WI38 (cell line): ENCODE results near the gene ZNF335.
"Not testable (repeated sequence)": the region's sequence is repeated elsewhere in the genome, so short reads cannot be mapped to it uniquely, and the experiment has no call there.

Experiments
- H3K4me3 ChIP-seq: 2 replicates; pipeline ENCODE4 v1.5.1; 2011; ENCODE audit warnings: low read depth, mild to moderate bottlenecking, control low read depth, low read length
- TF ChIP-seq, protein P1 (sequence below): IDR thresholded peaks from 2 replicates; pipeline ENCODE4 v1.5.1; 2012; ENCODE audit warnings: low read depth, mild to moderate bottlenecking, control low read depth, low read length

Gene ZNF335

DNA sequence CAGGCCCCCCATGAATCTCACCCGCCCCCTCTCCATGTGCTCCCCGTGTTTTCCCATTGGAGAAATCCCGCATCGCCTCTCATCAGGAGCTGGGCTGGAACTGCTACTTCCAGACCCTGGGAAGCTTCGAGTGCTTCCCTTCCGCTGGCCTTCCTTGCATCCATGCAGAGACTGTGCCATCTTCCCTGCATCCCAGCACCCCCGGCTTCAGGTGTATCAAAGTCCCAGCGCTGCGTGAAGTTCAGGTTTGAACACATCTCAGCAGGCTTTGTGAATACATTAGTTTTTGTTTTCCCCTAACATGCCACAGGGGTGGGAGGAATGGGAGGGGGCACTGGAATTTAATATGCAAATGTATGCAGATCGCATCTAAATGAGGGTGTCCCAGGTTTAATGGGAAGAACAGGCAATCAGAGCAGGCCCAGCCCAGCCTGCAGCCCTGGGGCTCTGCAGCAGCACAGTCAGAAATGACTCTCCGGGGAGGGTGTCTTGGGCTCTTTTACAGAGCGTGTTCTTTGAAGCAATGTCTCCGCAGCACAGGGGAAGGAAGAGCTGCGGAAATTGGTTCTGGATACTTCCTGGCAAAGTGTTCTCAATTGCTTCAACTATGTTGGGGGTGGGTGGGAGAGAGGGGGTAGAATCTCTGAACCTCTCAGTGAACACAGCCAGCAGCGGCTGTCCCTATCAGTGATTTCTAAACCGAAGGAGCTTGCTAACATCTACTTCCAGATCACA, 28.4 kb upstream of the ZNF335 start:
- no peak overlapping the region for H3K4me3 ChIP-seq
- TF ChIP-seq, protein P1, sequence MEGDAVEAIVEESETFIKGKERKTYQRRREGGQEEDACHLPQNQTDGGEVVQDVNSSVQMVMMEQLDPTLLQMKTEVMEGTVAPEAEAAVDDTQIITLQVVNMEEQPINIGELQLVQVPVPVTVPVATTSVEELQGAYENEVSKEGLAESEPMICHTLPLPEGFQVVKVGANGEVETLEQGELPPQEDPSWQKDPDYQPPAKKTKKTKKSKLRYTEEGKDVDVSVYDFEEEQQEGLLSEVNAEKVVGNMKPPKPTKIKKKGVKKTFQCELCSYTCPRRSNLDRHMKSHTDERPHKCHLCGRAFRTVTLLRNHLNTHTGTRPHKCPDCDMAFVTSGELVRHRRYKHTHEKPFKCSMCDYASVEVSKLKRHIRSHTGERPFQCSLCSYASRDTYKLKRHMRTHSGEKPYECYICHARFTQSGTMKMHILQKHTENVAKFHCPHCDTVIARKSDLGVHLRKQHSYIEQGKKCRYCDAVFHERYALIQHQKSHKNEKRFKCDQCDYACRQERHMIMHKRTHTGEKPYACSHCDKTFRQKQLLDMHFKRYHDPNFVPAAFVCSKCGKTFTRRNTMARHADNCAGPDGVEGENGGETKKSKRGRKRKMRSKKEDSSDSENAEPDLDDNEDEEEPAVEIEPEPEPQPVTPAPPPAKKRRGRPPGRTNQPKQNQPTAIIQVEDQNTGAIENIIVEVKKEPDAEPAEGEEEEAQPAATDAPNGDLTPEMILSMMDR: no peak

DNA sequence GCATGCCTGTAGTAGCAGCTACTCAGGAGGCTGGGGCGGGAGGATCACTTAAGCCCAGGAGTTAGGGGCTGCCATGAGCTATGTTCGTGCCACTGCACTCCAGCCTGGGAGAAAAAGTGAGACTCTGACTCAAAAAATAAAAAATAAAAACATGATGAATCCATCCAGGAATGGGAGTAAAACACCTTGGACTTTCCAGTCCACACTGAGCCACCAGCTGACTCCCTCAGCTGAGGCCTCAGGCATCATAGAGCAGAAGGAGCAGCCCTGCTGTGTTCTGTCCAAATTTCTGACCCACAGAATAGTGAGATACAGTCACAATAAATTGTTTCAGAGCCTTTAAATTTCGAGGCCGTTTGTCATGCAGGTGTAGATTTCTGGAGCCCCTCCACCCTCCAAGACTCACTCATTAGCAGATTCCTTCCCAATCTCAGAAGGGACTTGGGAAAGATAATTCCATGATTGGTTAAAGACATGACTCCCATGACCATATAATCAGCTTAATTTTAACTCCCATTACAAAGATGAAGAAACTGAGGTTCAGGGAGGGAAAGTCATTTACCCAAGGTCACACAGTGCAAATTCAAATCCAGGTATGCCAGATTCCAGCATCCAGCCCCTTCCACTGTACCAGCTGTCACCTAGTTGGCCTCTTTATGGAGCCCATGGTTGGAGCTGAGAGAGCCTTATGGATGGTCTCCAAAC, 27.7 kb upstream of the ZNF335 start:
- TF ChIP-seq, protein P1: no peak
- H3K4me3 ChIP-seq: no peak overlapping the region

DNA sequence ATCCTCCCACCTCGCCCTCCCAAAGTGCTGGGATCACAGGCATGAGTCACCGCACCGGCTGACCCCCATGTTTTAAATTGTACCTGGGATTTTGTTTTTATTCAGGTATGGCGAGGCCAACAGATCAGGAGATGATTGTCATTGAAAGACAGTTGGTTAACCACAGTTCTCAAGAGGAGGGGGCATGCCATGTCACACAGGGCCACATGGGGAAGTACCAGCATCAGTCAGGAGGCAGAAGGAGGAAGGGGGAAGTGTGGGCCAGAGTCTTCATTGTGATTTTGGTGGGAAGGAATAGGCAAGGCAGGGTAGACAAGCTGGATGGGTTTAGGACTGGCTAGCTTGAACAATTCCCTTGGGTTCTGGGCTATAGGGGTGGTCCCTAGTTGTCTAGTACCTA, 26.8 kb upstream of the ZNF335 start:
- TF ChIP-seq, protein P1: no peak

DNA sequence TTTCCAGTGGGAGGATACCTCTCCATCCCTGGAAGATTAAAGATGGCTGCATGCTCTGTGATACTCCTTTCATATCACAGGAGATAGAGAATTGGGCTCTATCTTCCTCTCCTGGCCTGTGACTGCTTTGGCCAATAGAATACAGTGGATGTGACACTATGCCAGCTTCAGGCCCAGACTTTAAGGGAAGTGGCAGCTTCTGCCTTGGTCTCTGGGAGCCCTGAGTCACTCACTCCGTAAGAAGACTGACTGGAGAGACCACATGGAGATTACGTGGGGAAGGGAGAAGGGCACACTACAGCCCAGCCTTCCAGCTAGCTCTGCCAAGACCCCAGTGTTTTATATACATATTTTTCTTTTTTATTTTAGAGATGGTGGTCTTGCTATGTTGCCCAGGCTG, 26.3 kb upstream of the ZNF335 start:
- no peak overlapping the region for H3K4me3 ChIP-seq
- TF ChIP-seq, protein P1: no peak

More for the DNA sequence above, 26.8 kb upstream of the ZNF335 start:
- H3K4me3 ChIP-seq: no peak overlapping the region

DNA sequence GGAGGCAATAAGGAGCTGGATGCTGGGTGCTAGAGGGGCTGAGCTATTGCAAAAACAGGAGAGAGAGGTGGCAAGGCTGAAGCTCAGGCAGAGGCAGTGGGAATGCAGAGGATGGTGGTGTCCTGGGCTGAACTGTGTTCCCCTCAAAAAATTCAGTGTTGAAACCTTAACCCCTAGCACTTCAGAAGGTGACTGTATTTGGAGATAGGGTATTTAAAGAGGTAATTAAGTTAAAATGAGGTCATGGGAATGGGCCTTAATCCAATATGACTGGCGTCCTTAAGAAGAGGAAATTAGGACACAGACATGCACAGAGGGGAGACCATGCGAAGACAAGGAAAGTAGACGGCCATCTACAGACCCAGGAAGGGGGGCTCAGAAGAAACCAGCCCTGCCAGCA, 25.2 kb upstream of the ZNF335 start:
- TF ChIP-seq, protein P1: no peak
- H3K4me3 ChIP-seq: no peak overlapping the region

DNA sequence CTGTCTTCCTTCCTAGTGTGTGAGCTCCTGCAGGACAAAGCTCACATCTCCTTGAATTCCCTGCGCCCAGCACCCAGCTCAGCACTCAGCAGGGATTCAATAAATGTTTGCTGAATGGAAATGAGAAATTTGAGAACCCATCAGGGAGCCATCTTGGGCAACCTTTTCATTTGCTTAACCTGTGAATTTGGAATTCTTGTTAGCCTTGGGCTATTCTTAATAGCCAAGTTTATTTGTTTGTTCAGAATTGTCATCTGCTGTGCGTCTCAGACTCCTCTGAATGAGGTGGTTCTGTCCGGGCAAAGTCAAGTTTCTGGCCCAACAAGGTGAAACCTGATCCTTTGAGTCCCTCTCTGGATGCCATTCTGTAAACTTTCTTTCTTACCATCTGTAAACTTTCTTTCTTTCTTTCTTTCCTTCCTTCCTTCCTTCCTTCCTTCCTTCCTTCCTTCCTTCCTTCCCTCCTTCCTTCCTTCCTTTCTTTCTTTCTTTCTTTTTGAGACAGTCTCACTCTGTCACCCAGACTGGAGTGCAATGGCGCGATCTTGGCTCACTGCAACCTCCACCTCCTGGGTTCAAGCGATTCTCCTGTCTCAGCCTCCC, 23.6 kb upstream of the ZNF335 start:
- H3K4me3 ChIP-seq: not testable (repeated sequence)

DNA sequence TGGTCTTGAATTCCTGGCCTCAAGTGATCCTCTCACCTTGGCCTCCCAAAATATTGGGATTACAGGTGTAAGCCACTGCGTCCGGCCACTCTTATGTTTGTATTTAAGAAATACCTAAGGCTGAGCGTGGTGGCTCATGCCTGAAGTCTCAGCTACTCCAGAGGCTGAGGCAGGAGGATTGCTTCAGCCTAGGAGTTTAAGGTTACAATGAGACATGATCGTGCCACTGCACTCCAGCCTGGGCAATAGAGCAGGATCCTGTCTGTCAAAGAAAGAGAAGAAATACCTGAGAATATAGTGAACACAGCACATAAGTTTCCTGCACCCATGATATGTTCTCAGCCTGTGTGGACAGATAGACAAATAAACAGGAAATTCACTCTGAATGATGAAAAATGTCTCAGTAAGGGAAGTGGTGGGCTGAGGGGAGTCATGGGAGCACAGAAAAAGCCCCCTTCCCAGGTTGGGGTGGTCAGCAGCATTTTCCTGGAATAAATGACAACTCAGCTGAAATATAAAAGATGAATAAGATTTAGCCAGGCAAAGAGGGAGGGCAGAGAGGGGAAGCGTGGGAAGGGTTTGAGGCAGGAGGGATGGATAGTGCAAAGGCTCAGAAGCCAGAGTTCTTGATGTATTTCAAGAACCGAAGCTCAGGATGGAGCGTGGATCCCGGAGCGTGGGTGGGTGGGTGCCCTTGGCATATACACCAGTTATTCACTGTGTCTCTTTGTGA, 22.9 kb upstream of the ZNF335 start:
- TF ChIP-seq, protein P1: no peak

More for the DNA sequence above, 22.9 kb upstream of the ZNF335 start:
- no peak overlapping the region for H3K4me3 ChIP-seq
